ENCODE measurements around the gene STIM1.

GRCh38 chr11:3953327-3953726, 97.9 kb downstream of the STIM1 start:
- TF ChIP-seq TAF1 (IDR thresholded peaks at IDR 0.05; ENCODE audit: borderline replicate concordance, low read depth, low read length) (no peak), POLR2A (IDR thresholded peaks at IDR 0.05; ENCODE audit: low read depth, low read length) (no peak)

Data from GM12892 (cell line).